HCT116 (cell line): ENCODE measurements around the gene DEFB132. TPM values are rescaled to one million over a fixed set of nuclear protein-coding genes. Genes with fewer than 3 reads are reported as not detected.

ENCODE experiments used
- ATAC-seq: fragments of 200-7000 bp; cut with Tn5 transposase; 2 replicates; pipeline ENCODE4 v1.9.1; 2020; ENCODE audit warnings: mild to moderate bottlenecking, moderate library complexity
- BruUV-seq: library from RNA; stranded (reverse); fragments of 400-500 nt; replicated peaks from 2 replicates; lab custom pipeline; 2021; lab: Mats Ljungman, UMichigan
- CTCF ChIA-PET: fragments of 300-600 bp; sonication (Branson Sonifier 250); formaldehyde crosslinking; loops from one replicate; lab custom pipeline; 2021; ENCODE audit warnings: antibody characterized with exemption; lab: Charles Lee
- POLR2A ChIA-PET: fragments of 300-600, 350-600 bp; sonication (Branson Sonifier 250); formaldehyde crosslinking; loops from one replicate; lab custom pipeline; 2021; ENCODE audit warnings: antibody characterized with exemption; lab: Charles Lee
- RAD21 ChIA-PET, 2 experiments: fragments of 300-600 bp; sonication (Branson Sonifier 250); formaldehyde crosslinking; loops; one replicate each; lab custom pipeline; 2023; ENCODE audit warnings: low total read pairs in 2 of 2; ENCODE audit not compliant: uncharacterized antibody in 2 of 2, unreplicated experiment in 2 of 2, low non-redundant PET in 1 of 2; lab: Charles Lee
- DNase-seq: peaks from one replicate; pipeline ENCODE4 v3.0.0-alpha.2; 2010; ENCODE audit warnings: low read depth, low spot score
- H2AFZ ChIP-seq: fragments of 200-600 bp; shearing (Covaris generic), sonication (generic); 2 replicates; pipeline ENCODE4 v1.6.1; 2017; ENCODE audit warnings: low read depth, mixed run types, mixed read lengths, antibody characterized with exemption, low read length; ENCODE audit not compliant: poor library complexity, severe bottlenecking
- H3K27ac ChIP-seq: 2 replicates; pipeline ENCODE4 v1.5.1; 2012; ENCODE audit warnings: low read depth, low read length
- H3K27me3 ChIP-seq: fragments of 200-600 bp; sonication (generic); 2 replicates; pipeline ENCODE4 v1.6.1; 2016; ENCODE audit warnings: mixed run types, low read length, mixed read lengths; ENCODE audit not compliant: insufficient read depth
- H3K36me3 ChIP-seq, 2 experiments: fragments of 200-500 bp in 1 of 2; fragments of 200-600 bp in 1 of 2; sonication (Bioruptor generic) in 1 of 2; sonication (generic) in 1 of 2; 2 replicates each; pipeline versions ENCODE4 v1.5.1 to v1.6.1; 2014 to 2016; ENCODE audit warnings: low read length in 2 of 2, inconsistent platforms in 1 of 2, mixed read lengths in 1 of 2, mixed run types in 1 of 2; ENCODE audit not compliant: insufficient read depth in 2 of 2, control insufficient read depth in 1 of 2
- H3K4me1 ChIP-seq, 2 experiments: fragments of 200-600 bp in 1 of 2; sonication (generic) in 1 of 2; 2 replicates each; pipeline versions ENCODE4 v1.5.1 to v1.6.1; 2012 to 2017; ENCODE audit warnings: low read length in 2 of 2, inconsistent platforms in 1 of 2, mild to moderate bottlenecking in 1 of 2, mixed read lengths in 1 of 2, mixed run types in 1 of 2, moderate library complexity in 1 of 2; ENCODE audit not compliant: insufficient read depth in 2 of 2, control insufficient read depth in 1 of 2
- H3K4me2 ChIP-seq: fragments of 200-600 bp; sonication (generic); 2 replicates; pipeline ENCODE4 v1.6.1; 2017; ENCODE audit warnings: mixed run types, low read length, mixed read lengths
- H3K4me3 ChIP-seq, 2 experiments: fragments of 200-600 bp in 1 of 2; sonication (generic) in 1 of 2; replicated peaks in 1 of 2; 2 replicates each; pipeline ENCODE4 v1.5.1; 2011 to 2016; ENCODE audit warnings: low read length in 2 of 2, control low read depth in 1 of 2, low read depth in 1 of 2, mild to moderate bottlenecking in 1 of 2, mixed read lengths in 1 of 2, mixed run types in 1 of 2
- H3K79me2 ChIP-seq: fragments of 200-600 bp; sonication (generic); 2 replicates; pipeline ENCODE4 v1.6.1; 2017; ENCODE audit warnings: mild to moderate bottlenecking, mixed run types, low read length, moderate library complexity, mixed read lengths; ENCODE audit not compliant: insufficient read depth
- H3K9ac ChIP-seq: fragments of 200-600 bp; sonication (generic); 2 replicates; pipeline ENCODE4 v1.6.1; 2016; ENCODE audit warnings: low read length, mixed read lengths
- H3K9me2 ChIP-seq: fragments of 200-600 bp; sonication (generic), shearing (Covaris generic); 2 replicates; pipeline ENCODE4 v1.6.1; 2017; ENCODE audit warnings: mixed run types, mild to moderate bottlenecking, moderate library complexity; ENCODE audit not compliant: insufficient read depth
- H3K9me3 ChIP-seq, 2 experiments: fragments of 200-500 bp in 1 of 2; fragments of 200-600 bp in 1 of 2; sonication (Bioruptor generic) in 1 of 2; sonication (generic) in 1 of 2; 2 replicates each; pipeline ENCODE4 v1.6.1; 2014 to 2017; ENCODE audit warnings: low read length in 2 of 2, mixed read lengths in 2 of 2, inconsistent platforms in 1 of 2, low read depth in 1 of 2, mild to moderate bottlenecking in 1 of 2, mixed run types in 1 of 2, moderate library complexity in 1 of 2; ENCODE audit not compliant: control insufficient read depth in 1 of 2, insufficient read depth in 1 of 2
- H4K20me1 ChIP-seq: fragments of 200-600 bp; sonication (generic), shearing (Covaris generic); 2 replicates; pipeline ENCODE4 v1.6.1; 2017; ENCODE audit warnings: mixed run types, mild to moderate bottlenecking, moderate library complexity; ENCODE audit not compliant: insufficient read depth
- EGR1 ChIP-seq: IDR thresholded peaks from 2 replicates; pipeline ENCODE4 v1.6.1; 2012; ENCODE audit warnings: low read depth
- ELF1 ChIP-seq: IDR thresholded peaks from 2 replicates; pipeline ENCODE4 v1.6.1; 2012; ENCODE audit warnings: low read depth, borderline replicate concordance
- EZH2 ChIP-seq: fragments of 200-600 bp; sonication (generic); IDR thresholded peaks from 2 replicates; pipeline ENCODE4 v1.6.1; 2017; ENCODE audit warnings: antibody characterized with exemption, mixed run types
- EZH2phosphoT487 ChIP-seq: fragments of 200-600 bp; IDR thresholded peaks from 2 replicates; pipeline ENCODE4 v1.6.1; 2018; ENCODE audit warnings: antibody characterized with exemption, borderline replicate concordance
- MAX ChIP-seq: IDR thresholded peaks from 2 replicates; pipeline ENCODE4 v1.6.1; 2012
- POLR2A ChIP-seq: IDR thresholded peaks from 2 replicates; pipeline ENCODE4 v1.7.0; 2011; ENCODE audit warnings: borderline replicate concordance; ENCODE audit not compliant: insufficient read depth, insufficient read length; ENCODE audit errors: extremely low read depth
- POLR2AphosphoS5 ChIP-seq: IDR thresholded peaks from 2 replicates; pipeline ENCODE4 v1.6.1; 2011; ENCODE audit warnings: mild to moderate bottlenecking, low read depth, low read length, moderate library complexity
- RAD21 ChIP-seq: IDR thresholded peaks from 2 replicates; pipeline ENCODE4 v1.6.1; 2012; ENCODE audit warnings: low read depth, mild to moderate bottlenecking
- SP1 ChIP-seq: IDR thresholded peaks from 2 replicates; pipeline ENCODE4 v1.6.1; 2012; ENCODE audit warnings: low read depth
- TCF7L2 ChIP-seq: IDR thresholded peaks from 2 replicates; pipeline ENCODE4 v1.7.0; 2011; ENCODE audit warnings: borderline replicate concordance, inconsistent platforms; ENCODE audit not compliant: insufficient read depth, insufficient read length; ENCODE audit errors: extremely low read depth
- YY1 ChIP-seq: IDR thresholded peaks from 2 replicates; pipeline ENCODE4 v1.6.1; 2011; ENCODE audit warnings: low read length, low read depth, moderate library complexity, mild to moderate bottlenecking; ENCODE audit not compliant: insufficient replicate concordance; ENCODE audit errors: extremely low read depth
- ZBTB33 ChIP-seq: IDR thresholded peaks from 2 replicates; pipeline ENCODE4 v1.6.1; 2011; ENCODE audit warnings: mild to moderate bottlenecking, low read length, moderate library complexity; ENCODE audit not compliant: insufficient replicate concordance; ENCODE audit errors: extremely low read depth
- ZFX ChIP-seq: fragments of 450-650 bp; IDR thresholded peaks from 2 replicates; pipeline ENCODE4 v1.6.1; 2017
- ZNF274 ChIP-seq: fragments of 200-500 bp; sonication (Bioruptor generic); IDR thresholded peaks from 2 replicates; pipeline ENCODE4 v1.6.1; 2014; ENCODE audit warnings: mild to moderate bottlenecking, low read depth, low read length, inconsistent platforms
- intact Hi-C: fragments of 100-400 bp; cut with micrococcal nuclease; formaldehyde crosslinking; loops from 2 replicates; pipeline ENCODE4 v1.10.0; 2022
- total RNA-seq: library from RNA; stranded (reverse); gene quantifications from one replicate; pipeline ENCODE4 v1.2.1, GENCODE V29; 2021; ENCODE audit not compliant: unreplicated experiment

The DEFB132 gene
- total RNA-seq, 1 experiment from 2014 or later, result not detected

GRCh38 chr20:286508-286907, 29.0 kb downstream of the DEFB132 start:
- BruUV-seq, result no TSS peak
- H3K36me3 ChIP-seq, result peaks cover 3 to 10% of the 10 kb centered on the region in 2 experiments; a peak in 2 of 4 replicates
- no peaks in the 10 kb centered on the region for H3K9me2 ChIP-seq
- ChIA-PET RAD21 (no interaction called here), CTCF (interaction anchor here (0.7 kb wide), 1 partner anchor 22 kb away, joined by 4 read pairs; no protein-coding TSS in a partner anchor), POLR2A (no interaction called here)
- H3K79me2 ChIP-seq, result peaks cover 10% of the 10 kb centered on the region; the same call in 1 of the 2 replicates
- ATAC-seq, result no peak
- no peak overlapping the region for H3K4me2 ChIP-seq
- H3K27ac ChIP-seq, result no peak overlapping the region
- H3K9me3 ChIP-seq, result no peaks in the 10 kb centered on the region; a peak in 1 of 4 replicates
- DNase-seq, result no peak
- no peak overlapping the region for H3K4me3 ChIP-seq
- peaks cover 12 to 22% of the 10 kb centered on the region in 2 experiments for H3K4me1 ChIP-seq
- intact Hi-C loops, result no loop called here
- H4K20me1 ChIP-seq, result no peaks in the 10 kb centered on the region
- H2AFZ ChIP-seq, result no peak overlapping the region
- no peak overlapping the region for H3K9ac ChIP-seq
- no peaks in the 10 kb centered on the region for H3K27me3 ChIP-seq
- TF ChIP-seq ELF1 (no peak), ZNF274 (no peak), YY1 (no peak), POLR2AphosphoS5 (no peak), ZFX (no peak), POLR2A (no peak), SP1 (no peak), TCF7L2 (no peak), ZBTB33 (no peak), RAD21 (no peak), MAX (no peak), EZH2phosphoT487 (no peak), EGR1 (no peak), EZH2 (no peak)
